Activated effector memory CD4-positive, alpha-beta T cell treated with Interleukin-2 at 50 U/mL for 16 hours (primary cell): ENCODE results near the gene SPRTN.

Experiments
- DNase-seq: peaks from one replicate; pipeline ENCODE4 v3.0.0-alpha.2; 2020

Gene SPRTN

GRCh38 chr1:231383159-231383860 lies 45.2 kb downstream of the SPRTN start:
- no peak for DNase-seq

- DNase-seq = no peak
Measured at GRCh38 chr1:231384696-231385415, 46.8 kb downstream of the SPRTN start.

DNA sequence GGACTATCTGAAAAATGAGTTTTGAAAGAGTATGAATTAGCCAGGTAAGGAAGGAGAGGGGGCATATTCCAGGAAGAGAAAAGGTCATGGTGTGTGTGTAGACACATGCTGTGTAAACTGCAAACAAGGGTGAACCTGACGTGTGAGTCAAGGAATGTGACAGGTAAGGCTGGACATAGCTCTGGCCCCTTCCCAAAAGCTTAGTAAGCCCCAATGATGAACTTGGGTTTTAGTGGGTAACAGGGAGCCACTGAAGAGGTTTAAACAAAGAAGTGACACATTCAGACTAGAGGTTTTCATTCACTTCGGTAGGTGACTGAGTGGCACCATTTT lies 47.3 kb downstream of the SPRTN start:
- DNase-seq = no peak

GRCh38 chr1:231386466-231386865 lies 48.4 kb downstream of the SPRTN start:
- DNase-seq = no peak

DNA sequence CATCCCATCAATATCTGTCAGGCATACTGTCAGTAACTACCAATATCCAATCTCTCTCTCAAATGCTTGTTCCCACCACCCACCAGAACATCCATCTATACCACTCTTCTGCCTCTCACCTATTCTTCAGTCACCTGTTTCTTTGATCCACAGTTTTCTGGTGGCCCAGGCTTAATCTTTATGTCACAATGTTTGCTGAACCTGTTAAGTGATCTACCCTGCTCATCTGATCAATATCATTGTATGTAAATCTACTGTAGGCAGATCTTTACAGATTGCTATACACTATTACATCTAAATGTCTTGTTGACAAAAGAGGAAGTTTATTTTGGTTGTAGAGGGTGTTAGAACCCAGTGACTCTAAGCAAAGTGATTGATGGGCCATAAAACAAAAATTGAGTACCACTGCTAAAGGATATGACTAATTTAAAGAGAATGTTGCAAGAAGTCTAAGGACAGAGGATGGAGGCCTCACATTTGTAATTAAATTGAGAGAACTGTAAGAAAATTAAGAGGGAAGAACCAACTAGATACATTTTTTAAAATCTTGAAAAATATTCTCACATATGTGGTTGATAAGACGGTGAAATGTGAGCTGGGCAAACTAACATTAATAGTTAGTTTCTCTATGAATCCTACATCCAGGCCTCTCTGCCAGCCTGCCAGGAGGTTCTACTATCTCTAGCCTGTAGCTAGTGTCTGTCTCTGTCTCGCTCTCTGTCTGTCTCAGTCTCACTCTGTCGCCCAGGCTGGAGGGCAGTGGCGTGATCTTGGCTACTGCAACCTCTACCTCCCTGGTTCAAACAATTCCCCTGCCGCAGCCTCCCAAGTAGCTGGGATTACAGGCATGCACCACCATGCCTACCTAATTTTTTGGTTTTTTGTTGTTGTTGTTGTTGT lies 49.9 kb downstream of the SPRTN start:
- DNase-seq = no peak

DNA sequence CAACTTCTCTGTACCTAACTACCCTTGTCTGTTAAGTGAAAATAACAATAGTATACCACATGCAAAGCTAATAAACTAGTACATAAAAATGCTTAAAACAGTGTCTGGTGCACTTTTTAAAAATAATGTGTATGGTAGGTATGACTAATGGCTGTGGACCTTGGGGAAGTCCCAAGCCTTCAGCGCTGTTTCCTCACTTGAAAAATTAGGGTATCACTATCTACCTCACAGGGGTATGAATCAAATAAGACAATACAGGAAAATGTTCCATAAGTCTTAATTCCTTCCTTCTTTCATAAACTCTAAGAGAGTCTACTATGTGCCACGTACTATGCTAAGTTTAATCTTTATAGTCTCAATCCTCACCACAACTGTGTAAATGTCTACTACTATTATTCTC lies 52.0 kb downstream of the SPRTN start:
- no peak for DNase-seq

GRCh38 chr1:231392389-231393131 lies 54.5 kb downstream of the SPRTN start:
- DNase-seq = no peak

DNA sequence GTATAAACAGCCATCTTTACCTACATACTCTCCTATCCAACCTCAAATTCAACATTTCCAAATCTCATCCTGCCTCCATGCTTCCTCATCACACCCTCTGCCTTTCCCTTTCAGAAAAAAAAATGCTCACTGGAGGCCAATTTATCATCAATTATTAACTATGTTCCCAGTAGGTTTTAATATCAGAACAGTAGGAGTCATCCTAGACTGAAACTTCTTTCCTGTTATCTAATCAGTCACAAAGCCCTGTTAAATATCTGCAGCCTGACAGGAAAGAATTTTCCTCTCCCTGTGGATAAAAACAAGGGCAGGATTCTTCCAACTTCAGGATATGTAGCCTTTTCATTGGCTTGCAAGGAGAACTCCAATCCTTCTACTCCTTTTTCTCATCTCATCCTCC lies 55.6 kb downstream of the SPRTN start:
- no peak for DNase-seq

- no peak for DNase-seq
Measured at GRCh38 chr1:231395076-231395997, 57.2 kb downstream of the SPRTN start.

DNA sequence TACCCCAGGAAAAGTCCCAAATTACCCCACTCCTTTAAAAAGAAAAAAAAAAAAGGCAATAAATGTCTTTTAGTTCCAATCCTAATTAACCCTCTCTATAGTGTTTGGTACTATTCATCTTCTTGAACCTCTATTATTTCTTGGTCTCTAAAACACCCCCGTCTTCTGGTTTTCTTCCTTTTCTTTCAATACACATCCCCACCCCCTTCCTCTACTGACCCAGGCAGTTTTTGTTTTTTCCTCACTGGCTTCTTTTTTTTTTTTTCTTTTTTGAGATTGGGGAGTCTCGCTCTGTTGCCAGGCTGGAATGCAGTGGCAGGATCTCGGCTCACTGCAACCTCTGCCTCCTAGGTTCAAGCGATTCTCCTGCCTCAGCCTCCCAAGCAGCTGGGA lies 57.9 kb downstream of the SPRTN start:
- DNase-seq = no peak

DNA sequence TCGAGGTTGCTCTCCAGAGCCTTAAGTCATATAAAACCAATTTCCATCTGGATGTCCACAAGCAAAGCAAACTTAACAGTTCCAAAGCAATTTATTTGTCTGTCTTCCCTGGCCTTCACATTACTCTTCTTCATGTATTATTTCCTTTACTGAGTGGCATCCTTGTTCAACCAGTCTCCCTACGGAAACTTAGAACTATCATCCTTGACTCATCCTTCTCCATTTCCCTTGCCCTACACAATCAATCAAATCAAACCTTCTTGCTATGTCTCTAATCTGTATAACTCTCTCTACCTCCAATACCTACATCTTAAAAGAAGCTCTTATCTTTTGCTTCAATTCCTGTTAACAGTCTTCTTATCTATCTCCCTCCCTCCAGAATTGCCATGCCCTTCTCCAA lies 58.5 kb downstream of the SPRTN start:
- no peak for DNase-seq

GRCh38 chr1:231397886-231398671 lies 60.0 kb downstream of the SPRTN start:
- no peak for DNase-seq

DNA sequence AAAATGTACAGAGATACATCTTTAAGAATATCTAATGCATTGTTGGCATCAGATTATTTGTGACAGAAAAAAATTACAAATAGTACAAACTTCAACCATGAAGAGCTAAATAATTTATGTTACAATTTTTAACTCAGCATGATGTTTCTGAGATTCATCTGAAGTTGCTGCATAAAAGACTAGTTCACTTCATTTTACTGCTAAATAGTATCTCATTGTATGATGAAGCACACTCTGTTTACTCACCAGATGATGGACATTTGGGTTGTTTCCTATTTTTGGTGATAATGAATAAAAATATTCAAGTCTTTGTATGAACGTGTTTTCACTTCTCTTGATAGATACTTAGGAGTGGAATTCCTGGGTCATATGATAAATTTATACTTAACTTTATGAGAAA lies 63.4 kb downstream of the SPRTN start:
- no peak for DNase-seq

GRCh38 chr1:231404318-231404717 lies 66.2 kb downstream of the SPRTN start:
- no peak for DNase-seq
